Osteoblast (primary cell): ENCODE measurements around the gene ARMC10. TPM values are rescaled to one million over a fixed set of nuclear protein-coding genes. Genes with fewer than 3 reads are reported as not detected.
A peak's percentile ranks its signal among the peaks of the same experiment; 100 is the strongest.
"Not testable (repeated sequence)": the region's sequence is repeated elsewhere in the genome, so short reads cannot be mapped to it uniquely, and the experiment has no call there.

Experiments used
- DNase-seq: peaks from one replicate; pipeline ENCODE4 v3.0.0; 2011; ENCODE audit warnings: low spot score, mixed read lengths; ENCODE audit not compliant: insufficient read length; ENCODE audit errors: missing footprints
- H2AFZ ChIP-seq: 2 replicates; pipeline ENCODE4 v1.6.0; 2011; ENCODE audit warnings: mild to moderate bottlenecking, low read length
- H3K27ac ChIP-seq: 2 replicates; pipeline ENCODE4 v1.5.1; 2011; ENCODE audit warnings: mild to moderate bottlenecking, low read depth, low read length, moderate library complexity
- H3K27me3 ChIP-seq: 2 replicates; pipeline ENCODE4 v1.6.0; 2012; ENCODE audit warnings: mild to moderate bottlenecking, control low read depth, inconsistent platforms, low read length, moderate library complexity; ENCODE audit not compliant: insufficient read depth
- H3K36me3 ChIP-seq: 2 replicates; pipeline ENCODE4 v1.5.1; 2011; ENCODE audit warnings: mild to moderate bottlenecking, low read length, control low read depth, moderate library complexity; ENCODE audit not compliant: insufficient read depth
- H3K4me1 ChIP-seq: 2 replicates; pipeline ENCODE4 v1.5.1; 2011; ENCODE audit warnings: mild to moderate bottlenecking, low read length, control low read depth, moderate library complexity; ENCODE audit not compliant: insufficient read depth
- H3K4me2 ChIP-seq: 2 replicates; pipeline ENCODE4 v1.6.0; 2011; ENCODE audit warnings: mild to moderate bottlenecking, low read length; ENCODE audit not compliant: insufficient read depth
- H3K4me3 ChIP-seq: fragments of 200-600 bp; sonication (generic); 3 replicates; pipeline ENCODE4 v1.5.1; 2012; ENCODE audit warnings: mild to moderate bottlenecking, low read length, inconsistent platforms; ENCODE audit not compliant: insufficient read depth
- H3K79me2 ChIP-seq: 2 replicates; pipeline ENCODE4 v1.6.0; 2012; ENCODE audit warnings: mild to moderate bottlenecking, low read length, control low read depth, inconsistent platforms; ENCODE audit not compliant: insufficient read depth
- H3K9me3 ChIP-seq: 2 replicates; pipeline ENCODE4 v1.5.1; 2011; ENCODE audit warnings: low read depth, low read length, control low read depth
- H4K20me1 ChIP-seq: 2 replicates; pipeline ENCODE4 v1.6.0; 2012; ENCODE audit warnings: mild to moderate bottlenecking, low read length, control low read depth; ENCODE audit not compliant: insufficient read depth
- total RNA-seq: library from RNA; depleted of rRNA; stranded (reverse); fragments of >200 nt; gene quantifications from 2 replicates; pipeline ENCODE4 v1.2.3, GENCODE V29; 2012
- TF ChIP-seq, protein P1 (sequence below): IDR thresholded peaks from 2 replicates; pipeline ENCODE4 v1.5.1; 2011; ENCODE audit warnings: mild to moderate bottlenecking, low read depth, low read length, moderate library complexity; ENCODE audit errors: extremely low read depth

ARMC10 gene
- total RNA-seq: 34.4 and 45.1 TPM in 2 replicates

DNA sequence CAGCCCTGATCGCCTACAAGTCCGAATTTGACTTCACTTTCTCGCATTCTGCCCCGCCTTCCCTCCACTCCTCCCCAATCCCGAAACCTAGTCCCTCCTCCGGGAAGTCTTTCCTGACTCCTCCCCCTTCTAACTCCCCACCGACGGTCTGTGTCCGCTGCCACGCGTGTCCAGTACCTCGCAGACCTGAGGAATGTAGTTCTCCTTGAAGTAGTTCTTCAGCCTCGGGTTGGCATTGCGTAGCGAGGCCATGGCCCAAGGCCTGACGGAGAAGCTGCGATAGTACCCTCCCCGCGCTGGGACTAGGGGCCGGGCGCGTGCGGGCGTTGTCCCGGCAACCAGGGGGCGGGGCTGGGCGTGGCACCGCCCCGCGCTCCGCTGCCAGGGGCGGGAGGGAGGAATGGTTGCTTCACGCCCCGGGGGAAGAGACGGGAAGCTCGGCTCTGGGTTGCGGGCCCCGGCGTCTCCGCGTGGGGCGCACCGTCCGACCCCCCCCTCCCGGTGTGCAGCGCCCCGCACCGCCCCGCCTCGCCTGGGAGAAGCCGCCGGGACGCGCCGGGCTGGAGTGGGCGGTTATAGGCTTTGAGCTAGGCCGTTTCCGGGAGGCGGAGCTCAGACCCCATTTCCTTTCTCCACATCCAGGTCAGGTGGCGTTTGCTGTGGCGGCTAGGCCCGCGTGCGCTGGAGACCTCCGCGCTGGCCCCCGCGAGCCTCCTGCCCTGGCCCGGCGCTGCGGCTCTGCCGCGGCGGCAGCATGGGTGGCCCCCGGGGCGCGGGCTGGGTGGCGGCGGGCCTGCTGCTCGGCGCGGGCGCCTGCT, at the start of gene ARMC10, which contains the start of gene FBXL13:
Gene ARMC10, plus strand, starts transcription at position 622 of the 818 bp plus-strand sequence. Its CDS starts 133 bp downstream, at position 755.
Gene FBXL13, minus strand, starts transcription at position 278 of the 818 bp plus-strand sequence.
- TF ChIP-seq, protein P1, sequence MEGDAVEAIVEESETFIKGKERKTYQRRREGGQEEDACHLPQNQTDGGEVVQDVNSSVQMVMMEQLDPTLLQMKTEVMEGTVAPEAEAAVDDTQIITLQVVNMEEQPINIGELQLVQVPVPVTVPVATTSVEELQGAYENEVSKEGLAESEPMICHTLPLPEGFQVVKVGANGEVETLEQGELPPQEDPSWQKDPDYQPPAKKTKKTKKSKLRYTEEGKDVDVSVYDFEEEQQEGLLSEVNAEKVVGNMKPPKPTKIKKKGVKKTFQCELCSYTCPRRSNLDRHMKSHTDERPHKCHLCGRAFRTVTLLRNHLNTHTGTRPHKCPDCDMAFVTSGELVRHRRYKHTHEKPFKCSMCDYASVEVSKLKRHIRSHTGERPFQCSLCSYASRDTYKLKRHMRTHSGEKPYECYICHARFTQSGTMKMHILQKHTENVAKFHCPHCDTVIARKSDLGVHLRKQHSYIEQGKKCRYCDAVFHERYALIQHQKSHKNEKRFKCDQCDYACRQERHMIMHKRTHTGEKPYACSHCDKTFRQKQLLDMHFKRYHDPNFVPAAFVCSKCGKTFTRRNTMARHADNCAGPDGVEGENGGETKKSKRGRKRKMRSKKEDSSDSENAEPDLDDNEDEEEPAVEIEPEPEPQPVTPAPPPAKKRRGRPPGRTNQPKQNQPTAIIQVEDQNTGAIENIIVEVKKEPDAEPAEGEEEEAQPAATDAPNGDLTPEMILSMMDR: peak; percentile 5
- Histone ChIP-seq H3K9me3 (no peaks in the 10 kb centered on the region), H2AFZ (peak within 1 kb of the TSS; percentile 99), H3K79me2 (peaks cover 40% of the 10 kb centered on the region), H3K27me3 (no peaks in the 10 kb centered on the region), H3K4me1 (peaks cover 14% of the 10 kb centered on the region), H3K4me3 (peak within 1 kb of the TSS; percentile 97), H4K20me1 (peaks cover 9% of the 10 kb centered on the region), H3K4me2 (peak within 1 kb of the TSS; percentile 93), H3K27ac (peak within 1 kb of the TSS; percentile 84), H3K36me3 (no peaks in the 10 kb centered on the region)
- peak; percentile 98 for DNase-seq

GRCh38 chr7:103025341-103025740, 49.6 kb upstream of the ARMC10 start:
- no peak overlapping the region for H3K27ac ChIP-seq
- no peaks in the 10 kb centered on the region for H3K4me1 ChIP-seq
- H4K20me1 ChIP-seq: no peaks in the 10 kb centered on the region
- no peaks in the 10 kb centered on the region for H3K9me3 ChIP-seq
- H3K36me3 ChIP-seq: no peaks in the 10 kb centered on the region
- no peak overlapping the region for H3K4me2 ChIP-seq
- TF ChIP-seq, protein P1: no peak
- H2AFZ ChIP-seq: no peak overlapping the region
- no peak overlapping the region for H3K4me3 ChIP-seq
- H3K27me3 ChIP-seq: no peaks in the 10 kb centered on the region
- no peaks in the 10 kb centered on the region for H3K79me2 ChIP-seq
- DNase-seq: no peak

DNA sequence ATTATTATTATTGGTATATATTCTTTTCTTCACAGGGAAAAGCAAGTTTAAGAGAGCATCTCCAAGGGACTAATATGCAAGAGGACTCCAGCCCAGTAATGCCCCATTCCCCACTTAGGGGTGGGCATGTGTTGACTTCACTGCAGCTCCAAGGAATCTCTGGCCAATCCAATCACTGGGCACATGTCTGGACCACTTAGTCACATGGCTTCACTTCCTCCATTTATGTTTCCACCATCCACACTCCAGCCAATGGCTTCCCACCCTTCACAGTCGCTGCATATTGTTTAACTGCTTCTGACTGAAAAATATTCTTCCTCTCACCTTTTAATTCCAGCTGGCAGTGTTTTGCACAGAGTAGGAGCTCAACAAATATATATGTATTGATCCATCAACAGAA, 43.9 kb upstream of the ARMC10 start:
- Histone ChIP-seq H3K27ac (no peak overlapping the region), H2AFZ (no peak overlapping the region), H3K4me1 (no peaks in the 10 kb centered on the region), H3K27me3 (no peaks in the 10 kb centered on the region), H3K79me2 (no peaks in the 10 kb centered on the region), H3K4me2 (no peak overlapping the region), H3K36me3 (no peaks in the 10 kb centered on the region), H4K20me1 (no peaks in the 10 kb centered on the region), H3K4me3 (no peak overlapping the region), H3K9me3 (no peaks in the 10 kb centered on the region)
- TF ChIP-seq, protein P1: no peak
- DNase-seq: no peak

GRCh38 chr7:103031781-103032180, 43.2 kb upstream of the ARMC10 start:
- Histone ChIP-seq H4K20me1 (no peaks in the 10 kb centered on the region), H3K36me3 (no peaks in the 10 kb centered on the region), H3K27ac (no peak overlapping the region), H2AFZ (no peak overlapping the region), H3K9me3 (no peaks in the 10 kb centered on the region), H3K79me2 (no peaks in the 10 kb centered on the region), H3K4me1 (no peaks in the 10 kb centered on the region), H3K4me3 (no peak overlapping the region), H3K27me3 (no peaks in the 10 kb centered on the region), H3K4me2 (no peak overlapping the region)
- peak; percentile 75 for DNase-seq
- TF ChIP-seq, protein P1: no peak

GRCh38 chr7:103034318-103034717, 40.6 kb upstream of the ARMC10 start:
- not testable (repeated sequence) for H2AFZ ChIP-seq, H3K36me3 ChIP-seq, H3K4me3 ChIP-seq, H3K4me2 ChIP-seq, H3K27ac ChIP-seq, H3K27me3 ChIP-seq, H3K9me3 ChIP-seq, H3K4me1 ChIP-seq, H4K20me1 ChIP-seq, DNase-seq, H3K79me2 ChIP-seq
